Measurements from ENCODE around the gene RAB11FIP2.

- TF ChIP-seq CTCF (conservative IDR thresholded peaks at IDR 0.05 in 1 of 2, IDR thresholded peaks at IDR 0.05 in 1 of 2; ENCODE audit: extremely low read depth in 1 of 2, insufficient read depth in 1 of 2, low read depth in 1 of 2, low read length in 2 of 2): no peak
- no peak for TF ChIP-seq EZH2 (IDR thresholded peaks at IDR 0.05; ENCODE audit: borderline replicate concordance, low read length)
These were observed 74.4 kb downstream of the RAB11FIP2 start for GRCh38 chr10:117972168-117972837.

Data from mammary epithelial cell (primary cell).